Stimulated activated CD8-positive, alpha-beta memory T cell treated with anti-CD3 and anti-CD28 coated beads, Interleukin-4, amount 100 ng/mL, for 1 hour (primary cell): Measurements from ENCODE around the gene CEP20.

Experiments used
- DNase-seq, 2 donors: peaks; one replicate each; pipeline ENCODE4 v3.0.0-alpha.2; 2020; ENCODE audit warnings: low read depth in 2 of 2, low spot score in 1 of 2

The CEP20 gene

DNA sequence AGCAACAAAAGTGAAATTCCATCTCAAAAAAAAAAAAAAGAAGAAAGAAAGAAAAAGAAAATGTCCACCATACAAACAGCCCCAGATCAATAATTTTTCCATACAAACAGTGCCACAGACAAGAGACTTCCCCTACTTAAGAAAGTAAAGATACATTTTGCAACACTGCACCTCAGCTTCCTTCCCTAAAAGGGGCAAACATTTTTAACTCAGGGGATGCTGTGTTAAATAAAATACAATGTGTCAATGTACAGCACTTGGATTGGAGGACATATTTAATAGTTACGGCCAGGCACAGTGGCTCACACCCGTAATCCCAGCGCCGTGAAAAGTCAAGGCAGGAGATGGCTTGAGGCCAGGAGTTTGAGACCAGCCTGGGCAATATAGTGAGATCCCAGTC is 53.9 kb downstream of the CEP20 start:
- DNase-seq = no peak

DNA sequence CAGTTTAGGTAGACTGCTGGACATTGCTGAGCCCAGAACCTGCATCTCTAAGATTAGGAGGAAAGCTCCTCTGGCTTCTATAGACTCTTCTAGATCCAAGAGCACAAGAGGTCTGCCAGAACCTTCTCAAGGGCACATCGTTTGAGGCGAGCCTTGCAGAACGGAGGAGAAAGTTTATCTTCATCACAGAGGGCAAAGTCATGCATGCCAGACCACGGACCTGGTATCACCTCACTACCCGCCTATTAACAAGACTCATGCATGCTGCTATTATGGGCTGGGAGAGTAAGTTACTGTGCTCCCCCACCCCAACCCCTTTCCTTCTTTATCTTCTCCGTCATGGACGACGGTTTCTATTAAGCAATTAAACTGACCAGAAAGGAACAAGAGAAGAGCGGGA is 54.9 kb downstream of the CEP20 start:
- no peak for DNase-seq

DNA sequence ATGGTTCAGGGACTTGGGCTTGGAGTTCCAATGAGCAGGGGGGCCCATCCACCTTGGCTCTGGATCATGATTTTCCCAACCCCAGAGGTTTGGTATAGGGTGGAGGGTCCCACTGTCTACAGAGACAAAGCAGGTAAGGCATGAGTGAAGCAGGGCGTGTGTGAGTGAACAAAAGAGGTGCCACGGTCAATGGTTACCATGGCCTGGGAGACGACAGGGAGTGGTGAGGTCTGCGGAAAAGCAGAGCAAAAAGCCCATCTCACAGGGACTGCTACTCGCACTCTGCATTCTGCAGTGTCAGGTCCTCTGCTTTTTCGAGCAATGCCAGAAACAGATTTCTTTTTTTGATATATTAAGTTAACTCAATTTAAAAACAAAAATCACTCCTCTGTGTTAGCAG is 56.2 kb downstream of the CEP20 start:
- DNase-seq = no peak

DNA sequence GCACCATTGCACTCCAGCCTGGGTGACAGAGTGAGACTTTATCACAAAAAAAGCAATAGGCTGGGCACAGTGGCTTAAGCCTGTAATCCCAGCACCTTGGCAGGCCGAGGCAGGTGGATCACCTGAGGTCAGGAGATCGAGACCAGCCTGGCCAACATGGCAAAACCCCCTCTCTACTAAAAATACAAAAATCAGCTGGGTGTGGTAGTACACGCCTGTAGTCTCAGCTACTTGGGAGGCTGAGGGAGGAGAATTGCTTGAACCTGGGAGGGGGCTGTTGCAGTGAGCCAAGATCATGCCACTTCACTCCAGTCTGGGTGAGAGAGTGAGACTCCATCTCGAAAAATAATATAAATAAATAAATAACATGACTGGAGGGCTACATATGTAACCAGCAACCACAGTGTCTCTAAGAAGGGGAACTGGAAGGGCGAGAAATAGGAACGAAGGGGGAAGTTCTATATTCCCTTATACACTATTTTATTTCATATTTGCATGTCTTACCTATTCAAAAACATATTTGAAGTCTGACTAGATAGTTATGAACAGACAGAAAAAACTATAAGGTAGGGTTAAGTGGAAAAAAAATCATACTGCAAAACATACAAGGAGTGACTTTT is 57.5 kb downstream of the CEP20 start:
- DNase-seq = no peak

DNA sequence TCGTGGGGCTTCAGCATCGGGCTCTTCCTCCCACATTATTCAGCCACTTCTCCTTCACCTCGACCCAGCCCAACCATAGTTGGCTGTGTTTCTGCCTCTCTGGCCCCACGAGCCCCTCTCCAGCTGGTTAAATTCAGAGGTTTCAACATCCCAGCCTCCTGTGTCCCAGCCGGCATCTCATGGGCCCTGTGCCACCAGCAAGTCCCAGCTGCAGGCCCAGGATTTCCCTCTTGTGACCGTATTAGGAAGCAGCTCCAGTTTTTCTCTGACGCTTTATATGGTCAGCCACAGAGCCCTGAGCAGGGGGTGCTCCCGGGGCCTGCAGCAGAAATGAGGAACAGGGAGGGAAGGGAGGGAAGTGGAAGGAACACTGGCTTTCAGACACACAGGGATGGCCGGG is 58.9 kb downstream of the CEP20 start:
- no peak for DNase-seq

DNA sequence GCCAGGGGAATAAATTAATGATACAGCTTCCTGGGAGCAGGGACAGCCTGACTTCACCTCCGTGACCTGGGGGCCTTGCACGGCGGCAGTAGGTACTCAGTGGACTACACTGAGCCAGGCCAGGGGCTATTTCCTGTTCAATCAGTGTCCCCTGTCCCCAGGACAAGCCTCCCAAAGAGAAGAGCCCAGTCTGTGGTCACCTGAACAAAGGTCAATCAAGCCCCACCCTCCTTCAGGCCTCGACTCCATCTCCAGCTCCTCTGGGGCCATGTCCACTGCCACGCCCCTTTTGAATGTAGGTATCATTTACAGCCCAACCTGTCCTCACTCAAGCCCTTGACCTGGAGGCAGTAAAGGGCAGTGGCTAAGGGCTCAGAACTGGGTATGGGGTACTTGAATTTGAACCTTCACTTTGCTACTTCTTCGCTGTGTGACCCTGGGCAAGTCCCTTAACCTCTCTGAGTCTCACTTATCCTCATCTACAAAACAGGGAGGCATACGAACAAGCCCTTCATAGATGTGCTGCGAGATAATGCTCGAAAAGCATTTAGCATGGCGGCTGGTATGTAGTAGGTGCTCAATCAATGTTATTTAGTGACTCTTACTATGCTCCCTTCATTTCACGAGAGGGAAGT is 60.6 kb downstream of the CEP20 start:
- no peak for DNase-seq

DNA sequence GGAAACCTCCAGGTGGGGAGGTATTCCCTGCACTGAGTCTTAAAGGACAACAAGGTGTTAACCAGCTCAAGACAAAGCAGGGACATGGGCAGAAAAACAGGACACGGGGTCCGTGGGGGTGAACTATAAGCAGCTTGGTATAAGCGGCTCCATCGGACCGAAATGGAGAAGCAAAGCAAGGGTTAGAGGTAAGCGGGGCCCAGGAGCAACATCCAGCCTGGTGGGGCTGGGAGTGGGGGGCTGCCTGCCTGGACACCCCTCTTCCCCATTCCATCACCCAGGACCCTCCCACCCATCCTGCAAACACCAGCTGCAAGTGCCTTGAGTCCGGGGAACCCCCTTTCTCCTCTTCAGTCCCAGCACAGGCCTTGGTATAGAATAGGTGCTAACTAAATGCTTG is 61.1 kb downstream of the CEP20 start:
- DNase-seq = no peak

DNA sequence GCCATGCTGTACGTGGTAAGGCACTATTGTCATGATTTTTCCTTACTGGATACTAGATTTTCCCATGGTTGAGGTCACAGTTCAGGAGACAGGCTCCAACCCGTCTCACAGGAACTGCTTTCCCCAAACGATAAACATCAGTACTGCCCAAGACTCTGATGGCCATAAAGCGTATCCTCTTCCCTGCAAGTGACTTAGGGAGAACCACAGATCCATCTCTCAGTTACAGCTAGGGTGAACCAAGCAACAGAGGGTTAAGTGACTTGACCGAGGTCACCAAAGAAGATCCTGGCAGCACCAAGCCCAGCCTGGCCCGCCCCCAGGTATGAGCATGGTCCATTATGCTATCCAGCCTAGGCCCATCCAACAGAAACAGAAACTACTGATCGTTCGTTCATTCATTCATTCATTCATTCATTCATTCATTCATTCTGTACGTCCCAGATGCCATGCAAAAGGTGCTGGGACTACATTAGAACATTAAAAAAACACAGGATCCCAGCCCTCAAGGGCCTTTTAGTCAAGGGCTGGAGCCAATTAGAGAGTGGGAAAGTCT is 62.6 kb downstream of the CEP20 start:
- DNase-seq = no peak

DNA sequence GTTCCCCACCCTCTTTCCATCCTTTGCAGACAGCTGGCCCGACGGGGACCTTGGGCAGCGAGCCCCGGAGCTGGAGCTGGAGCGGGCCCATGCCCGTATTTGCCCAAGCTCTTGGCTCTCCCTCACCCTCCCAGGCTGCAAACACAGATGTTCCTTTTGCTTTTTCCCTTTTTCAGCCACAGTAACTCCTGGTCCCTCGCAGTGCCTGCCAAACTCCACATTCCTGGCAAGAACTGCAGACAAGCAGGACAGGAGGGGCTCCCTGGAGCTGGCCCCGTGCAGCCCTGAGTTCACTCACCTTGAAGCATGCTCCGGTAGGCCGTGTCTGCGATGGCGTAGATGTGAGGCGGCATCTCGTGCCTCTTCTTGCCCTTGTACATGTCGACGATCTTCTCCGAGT is 65.4 kb downstream of the CEP20 start:
- DNase-seq = no peak

DNA sequence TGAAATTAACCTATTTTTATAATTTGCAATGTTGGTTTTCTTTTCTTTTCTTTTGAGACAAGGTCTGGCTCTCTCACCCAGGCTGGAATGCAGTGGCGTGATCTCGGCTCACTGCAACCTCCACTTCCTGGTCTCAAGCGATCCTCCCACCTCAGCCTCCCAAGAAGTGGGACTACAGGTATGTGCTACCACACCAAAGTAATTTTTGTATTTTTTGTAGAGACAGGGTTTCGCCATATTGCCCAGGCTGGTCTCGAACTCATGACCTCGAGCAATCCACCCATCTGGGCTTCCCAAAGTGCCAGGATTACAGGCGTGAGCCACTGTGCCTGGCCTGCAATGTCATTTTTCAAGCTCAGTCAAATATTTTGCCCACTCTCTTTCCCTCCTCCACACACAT is 67.6 kb downstream of the CEP20 start:
- DNase-seq = no peak

DNA sequence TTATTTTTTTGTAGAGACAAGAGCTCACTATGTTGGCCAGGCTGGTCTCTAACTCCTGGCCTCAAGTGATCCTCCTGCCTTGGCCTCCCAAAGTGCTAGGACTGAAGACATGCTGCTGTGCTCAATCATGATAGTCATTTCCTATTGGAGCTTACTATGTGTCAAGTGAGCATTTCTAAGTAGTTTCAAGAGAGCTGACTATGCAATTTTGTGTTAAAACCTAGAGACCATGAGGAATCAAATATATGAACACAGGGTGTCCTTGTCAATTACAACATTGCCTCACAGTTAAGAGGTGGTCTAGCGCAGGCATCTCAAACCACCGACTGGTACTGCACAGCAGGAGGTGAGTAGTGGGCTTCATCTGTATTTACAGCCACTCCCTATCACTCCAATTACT is 69.4 kb downstream of the CEP20 start:
- no peak for DNase-seq

DNA sequence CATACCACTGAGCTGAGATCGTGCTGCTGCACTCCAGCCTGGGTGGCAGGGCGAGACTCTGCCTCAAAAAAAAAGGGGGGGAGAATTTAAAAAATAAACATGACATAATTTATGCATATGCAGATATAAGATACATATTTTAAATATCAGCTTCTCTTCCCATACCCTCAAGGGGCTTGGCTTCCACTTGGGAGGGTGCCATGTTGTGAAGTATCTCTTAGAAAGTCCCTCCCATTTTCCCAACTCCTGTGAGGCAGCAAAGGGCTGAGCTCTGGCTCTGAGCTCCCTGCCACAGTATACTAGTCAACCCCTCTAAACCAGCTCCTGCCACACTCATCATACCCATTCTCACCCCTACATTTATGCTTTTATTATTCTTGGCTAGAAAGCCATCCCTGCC is 71.0 kb downstream of the CEP20 start:
- no peak for DNase-seq

DNA sequence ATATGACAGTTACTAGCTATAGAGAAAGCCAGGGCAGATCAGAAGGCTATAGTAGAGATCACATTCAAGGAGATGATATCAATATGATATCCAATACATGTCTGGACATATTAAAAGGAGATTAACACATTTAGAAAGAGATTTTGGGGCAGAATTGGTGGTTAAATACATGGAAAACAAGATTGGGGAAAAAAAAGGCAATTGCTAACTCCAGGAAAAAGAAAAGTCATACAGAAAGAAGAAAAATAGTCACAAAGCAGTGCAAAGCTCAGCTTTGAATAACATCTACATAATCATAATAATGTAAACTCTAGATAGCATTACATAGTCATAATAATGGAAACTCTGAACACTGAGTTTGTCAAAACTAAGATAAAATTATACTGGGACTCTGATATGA is 72.2 kb downstream of the CEP20 start:
- no peak for DNase-seq
